Stimulated activated memory B cell treated with anti-CD40 and anti-IgM and Interleukin-4, amounts not matched to agents 10 μg/mL and 1 μg/mL and 100 μg/mL, for 72 hours (primary cell): ENCODE data around the gene LTB4R.
"Not testable (repeated sequence)": the region's sequence is repeated elsewhere in the genome, so short reads cannot be mapped to it uniquely, and the experiment has no call there.

Experiments used
- ATAC-seq: fragments of 150-1000 bp; cut with Tn5 transposase; 2 replicates; pipeline ENCODE4 v1.10.0; 2021
- H3K27ac Mint-ChIP-seq: one replicate; pipeline ENCODE4 v1.8.0; 2022; ENCODE audit warnings: mild to moderate bottlenecking, mixed read lengths
- H3K27me3 Mint-ChIP-seq: one replicate; pipeline ENCODE4 v1.8.0; 2022; ENCODE audit warnings: mixed read lengths
- H3K36me3 Mint-ChIP-seq: one replicate; pipeline ENCODE4 v1.8.0; 2022; ENCODE audit warnings: mixed read lengths
- H3K4me1 Mint-ChIP-seq: one replicate; pipeline ENCODE4 v1.8.0; 2022; ENCODE audit warnings: mixed read lengths
- H3K4me3 Mint-ChIP-seq: one replicate; pipeline ENCODE4 v1.8.0; 2022; ENCODE audit warnings: mild to moderate bottlenecking, moderate library complexity, mixed read lengths
- H3K9me3 Mint-ChIP-seq: one replicate; pipeline ENCODE4 v1.8.0; 2022; ENCODE audit warnings: mixed read lengths

LTB4R gene

GRCh38 chr14:24335461-24336171, 24.3 kb downstream of the LTB4R start:
- no peak overlapping the region for H3K4me3 Mint-ChIP-seq
- ATAC-seq, result no peak
- H3K27ac Mint-ChIP-seq, result no peak overlapping the region
- H3K27me3 Mint-ChIP-seq, result peaks cover 36% of the 10 kb centered on the region
- no peaks in the 10 kb centered on the region for H3K9me3 Mint-ChIP-seq
- H3K4me1 Mint-ChIP-seq, result peaks cover 69% of the 10 kb centered on the region
- peaks cover 32% of the 10 kb centered on the region for H3K36me3 Mint-ChIP-seq

GRCh38 chr14:24337144-24337823, 26.0 kb downstream of the LTB4R start:
- Mint-ChIP-seq H3K36me3 (peaks cover 32% of the 10 kb centered on the region), H3K4me3 (no peak overlapping the region), H3K9me3 (no peaks in the 10 kb centered on the region), H3K27me3 (peaks cover 32% of the 10 kb centered on the region), H3K4me1 (peaks cover 59% of the 10 kb centered on the region), H3K27ac (no peak overlapping the region)
- ATAC-seq, result no peak

- Mint-ChIP-seq H3K9me3 (no peaks in the 10 kb centered on the region), H3K4me1 (peaks cover 54% of the 10 kb centered on the region), H3K4me3 (no peak overlapping the region), H3K36me3 (peaks cover 32% of the 10 kb centered on the region), H3K27ac (no peak overlapping the region), H3K27me3 (peaks cover 27% of the 10 kb centered on the region)
- ATAC-seq, result no peak
Measured at GRCh38 chr14:24337824-24338175, 26.5 kb downstream of the LTB4R start.

GRCh38 chr14:24338843-24339242, 27.5 kb downstream of the LTB4R start:
- H3K36me3 Mint-ChIP-seq, result peaks cover 32% of the 10 kb centered on the region
- H3K9me3 Mint-ChIP-seq, result no peaks in the 10 kb centered on the region
- peak overlapping the region; percentile 86 for H3K4me3 Mint-ChIP-seq
- no peak for ATAC-seq
- H3K27ac Mint-ChIP-seq, result peak overlapping the region; percentile 92
- H3K27me3 Mint-ChIP-seq, result peaks cover 17% of the 10 kb centered on the region
- H3K4me1 Mint-ChIP-seq, result peaks cover 44% of the 10 kb centered on the region

- H3K27me3 Mint-ChIP-seq, result peaks cover 10% of the 10 kb centered on the region
- peak within 1 kb of the TSS; percentile 86 for H3K4me3 Mint-ChIP-seq
- ATAC-seq, result peak; percentile 94
- H3K4me1 Mint-ChIP-seq, result peaks cover 37% of the 10 kb centered on the region
- H3K27ac Mint-ChIP-seq, result peak within 1 kb of the TSS; percentile 92
- peaks cover 32% of the 10 kb centered on the region for H3K36me3 Mint-ChIP-seq
- no peaks in the 10 kb centered on the region for H3K9me3 Mint-ChIP-seq
Measured at GRCh38 chr14:24339284-24340151, 28.2 kb downstream of the LTB4R start, which contains the start of gene RIPK3. RIPK3 (minus strand) TSS chr14:24339991; CDS start chr14:24339826, 165 bp downstream.

GRCh38 chr14:24340606-24341005, 29.3 kb downstream of the LTB4R start:
- Mint-ChIP-seq H3K36me3 (peaks cover 26% of the 10 kb centered on the region), H3K27ac (no peak overlapping the region), H3K27me3 (peaks cover 10% of the 10 kb centered on the region), H3K4me3 (no peak overlapping the region), H3K9me3 (no peaks in the 10 kb centered on the region), H3K4me1 (peaks cover 28% of the 10 kb centered on the region)
- ATAC-seq, result no peak

GRCh38 chr14:24342889-24343288, 31.6 kb downstream of the LTB4R start:
- no peak for ATAC-seq
- H3K27me3 Mint-ChIP-seq, result peaks cover 27% of the 10 kb centered on the region

GRCh38 chr14:24343795-24344660, 32.7 kb downstream of the LTB4R start:
- Mint-ChIP-seq H3K9me3 (no peaks in the 10 kb centered on the region), H3K4me1 (peaks cover 14% of the 10 kb centered on the region), H3K27me3 (peaks cover 29% of the 10 kb centered on the region), H3K27ac (no peak overlapping the region), H3K36me3 (no peaks in the 10 kb centered on the region), H3K4me3 (no peak overlapping the region)
- no peak for ATAC-seq

More at GRCh38 chr14:24342889-24343288, 31.6 kb downstream of the LTB4R start:
- no peak overlapping the region for H3K27ac Mint-ChIP-seq
- peaks cover 5% of the 10 kb centered on the region for H3K36me3 Mint-ChIP-seq
- peaks cover 25% of the 10 kb centered on the region for H3K4me1 Mint-ChIP-seq
- H3K9me3 Mint-ChIP-seq, result no peaks in the 10 kb centered on the region
- H3K4me3 Mint-ChIP-seq, result no peak overlapping the region

GRCh38 chr14:24347134-24347533, 35.8 kb downstream of the LTB4R start:
- H3K9me3 Mint-ChIP-seq, result no peaks in the 10 kb centered on the region
- no peak overlapping the region for H3K4me3 Mint-ChIP-seq
- peaks cover 57% of the 10 kb centered on the region for H3K27me3 Mint-ChIP-seq
- H3K27ac Mint-ChIP-seq, result no peak overlapping the region
- no peak for ATAC-seq
- no peaks in the 10 kb centered on the region for H3K4me1 Mint-ChIP-seq
- H3K36me3 Mint-ChIP-seq, result no peaks in the 10 kb centered on the region

- Mint-ChIP-seq H3K9me3 (no peaks in the 10 kb centered on the region), H3K36me3 (no peaks in the 10 kb centered on the region), H3K4me1 (no peaks in the 10 kb centered on the region), H3K27ac (no peak overlapping the region), H3K27me3 (peaks cover 67% of the 10 kb centered on the region), H3K4me3 (no peak overlapping the region)
- ATAC-seq, result no peak
Measured at GRCh38 chr14:24348186-24348585, 36.9 kb downstream of the LTB4R start.

- Mint-ChIP-seq H3K27ac (no peak overlapping the region), H3K9me3 (no peaks in the 10 kb centered on the region), H3K27me3 (peaks cover 80% of the 10 kb centered on the region), H3K4me3 (no peak overlapping the region), H3K4me1 (peaks cover 5% of the 10 kb centered on the region), H3K36me3 (no peaks in the 10 kb centered on the region)
- ATAC-seq, result no peak
Measured at GRCh38 chr14:24349742-24350141, 38.4 kb downstream of the LTB4R start.

GRCh38 chr14:24351517-24351916, 40.2 kb downstream of the LTB4R start:
- ATAC-seq, result no peak
- Mint-ChIP-seq H3K4me3 (no peak overlapping the region), H3K27ac (no peak overlapping the region), H3K9me3 (no peaks in the 10 kb centered on the region), H3K4me1 (peaks cover 5% of the 10 kb centered on the region), H3K36me3 (no peaks in the 10 kb centered on the region), H3K27me3 (peaks cover 63% of the 10 kb centered on the region)

GRCh38 chr14:24353559-24354481, 42.5 kb downstream of the LTB4R start:
- ATAC-seq, result no peak
- Mint-ChIP-seq H3K27me3 (peaks cover 68% of the 10 kb centered on the region), H3K9me3 (no peaks in the 10 kb centered on the region)

GRCh38 chr14:24354482-24354825, 43.2 kb downstream of the LTB4R start:
- not testable (repeated sequence) for H3K4me1 Mint-ChIP-seq, ATAC-seq, H3K9me3 Mint-ChIP-seq, H3K36me3 Mint-ChIP-seq, H3K4me3 Mint-ChIP-seq, H3K27ac Mint-ChIP-seq
- peaks cover 62% of the 10 kb centered on the region for H3K27me3 Mint-ChIP-seq

More at GRCh38 chr14:24353559-24354481, 42.5 kb downstream of the LTB4R start:
- Mint-ChIP-seq H3K4me3 (no peak overlapping the region), H3K36me3 (no peaks in the 10 kb centered on the region), H3K27ac (no peak overlapping the region), H3K4me1 (peaks cover 5% of the 10 kb centered on the region)
